Aorta (tissue), 5 donors: ENCODE data around the gene VWCE. TPM values are rescaled to one million over a fixed set of nuclear protein-coding genes. Genes with fewer than 3 reads are reported as not detected.
A peak's percentile ranks its signal among the peaks of the same experiment; 100 is the strongest.

Experiments used
- ATAC-seq: fragments of 200-7000 bp; cut with Tn5 transposase; one replicate; pipeline ENCODE4 v1.9.1; 2022; ENCODE audit warnings: moderate library complexity; ENCODE audit not compliant: low FRiP score
- DNase-seq, 2 donors: peaks; one replicate each; pipeline ENCODE4 v3.0.0-alpha.2; 2020
- H3K27ac ChIP-seq, 2 donors: one replicate each; pipeline ENCODE4 v1.5.1; 2013; ENCODE audit warnings: low read length in 2 of 2, mild to moderate bottlenecking in 2 of 2, moderate library complexity in 2 of 2, control low read depth in 1 of 2, inconsistent platforms in 1 of 2, low read depth in 1 of 2
- H3K27me3 ChIP-seq, 2 donors: one replicate each; pipeline ENCODE4 v1.6.1; 2013; ENCODE audit warnings: control low read depth in 1 of 2, low read length in 1 of 2, mild to moderate bottlenecking in 1 of 2, moderate library complexity in 1 of 2; ENCODE audit not compliant: insufficient read depth in 2 of 2, control insufficient read depth in 1 of 2
- H3K36me3 ChIP-seq, 2 donors: one replicate each; pipeline ENCODE4 v1.6.1; 2013; ENCODE audit warnings: control low read depth in 1 of 2, low read length in 1 of 2, mild to moderate bottlenecking in 1 of 2; ENCODE audit not compliant: insufficient read depth in 2 of 2, control insufficient read depth in 1 of 2
- H3K4me1 ChIP-seq, 2 donors: one replicate each; pipeline ENCODE4 v1.6.1; 2013; ENCODE audit warnings: low read length in 2 of 2, control low read depth in 1 of 2, mild to moderate bottlenecking in 1 of 2, moderate library complexity in 1 of 2; ENCODE audit not compliant: insufficient read depth in 2 of 2, control insufficient read depth in 1 of 2
- H3K4me3 ChIP-seq, 2 donors: one replicate each; pipeline ENCODE4 v1.5.1; 2013; ENCODE audit warnings: low read length in 2 of 2, control low read depth in 1 of 2, mild to moderate bottlenecking in 1 of 2
- H3K9me3 ChIP-seq: one replicate; pipeline ENCODE4 v1.6.1; 2013; ENCODE audit warnings: mild to moderate bottlenecking, low read length; ENCODE audit not compliant: control insufficient read depth
- WGBS, 2 donors: extraction: QIAGEN DNeasy Blood & Tissue Kit; methylation state at CpG; one replicate each; pipeline ENCODE4 v1.1.7; 2013; 5-methylcytosine and 5-hydroxymethylcytosine counted together
- intact Hi-C, 2 donors: fragments of 100-400 bp; cut with DNase I; formaldehyde crosslinking; loops; one replicate each; pipeline versions ENCODE4 v1.14.2 to v1.15.0; 2022
- long read RNA-seq, 2 donors: library from polyadenylated mRNA; unstranded; transcript quantifications; one replicate each; pipeline ENCODE4 v2.0.0, GENCODE V29; 2020 to 2021
- polyA plus RNA-seq, 2 donors: library from polyadenylated mRNA; stranded (reverse); fragments of 200-250 nt; gene quantifications; one replicate each; pipeline ENCODE4 v1.2.3, GENCODE V29; 2013
- total RNA-seq, 2 donors: library from RNA; stranded (reverse); fragmentation: NEBNext Ultra II Directional; extraction: Animal tissue kit (Norgen Biotek cat#: 25700); gene quantifications; one replicate each; pipeline ENCODE4 v1.2.1, GENCODE V29; 2021
- donor health status: healthy with polysubstance abuse.
- donor health status: Bipolar disorder and iron deficiency.
- donor health status: DM: no; HTN: no; CAD: no.
- donor health status: DM: no; HTN: no; CAD: no.
- donor health status: DM: yes; HTN: yes; CAD: no.

VWCE gene
- total RNA-seq (1 to 10 TPM; 3.0 to 5.6 TPM), polyA plus RNA-seq (1 to 10 TPM in 1 of 2 donors, not detected in 1; 2.0 TPM)
- long read RNA-seq, donor 1, partial matches to known transcripts, result 2 of 5 reads
- long read RNA-seq, donor 1, other reads (novel, unspliced or antisense), result 3 of 5 reads
- long read RNA-seq, donor 2, partial matches to known transcripts, result 0 of 2 reads
- long read RNA-seq, donor 2, other reads (novel, unspliced or antisense), result 2 of 2 reads

DNA sequence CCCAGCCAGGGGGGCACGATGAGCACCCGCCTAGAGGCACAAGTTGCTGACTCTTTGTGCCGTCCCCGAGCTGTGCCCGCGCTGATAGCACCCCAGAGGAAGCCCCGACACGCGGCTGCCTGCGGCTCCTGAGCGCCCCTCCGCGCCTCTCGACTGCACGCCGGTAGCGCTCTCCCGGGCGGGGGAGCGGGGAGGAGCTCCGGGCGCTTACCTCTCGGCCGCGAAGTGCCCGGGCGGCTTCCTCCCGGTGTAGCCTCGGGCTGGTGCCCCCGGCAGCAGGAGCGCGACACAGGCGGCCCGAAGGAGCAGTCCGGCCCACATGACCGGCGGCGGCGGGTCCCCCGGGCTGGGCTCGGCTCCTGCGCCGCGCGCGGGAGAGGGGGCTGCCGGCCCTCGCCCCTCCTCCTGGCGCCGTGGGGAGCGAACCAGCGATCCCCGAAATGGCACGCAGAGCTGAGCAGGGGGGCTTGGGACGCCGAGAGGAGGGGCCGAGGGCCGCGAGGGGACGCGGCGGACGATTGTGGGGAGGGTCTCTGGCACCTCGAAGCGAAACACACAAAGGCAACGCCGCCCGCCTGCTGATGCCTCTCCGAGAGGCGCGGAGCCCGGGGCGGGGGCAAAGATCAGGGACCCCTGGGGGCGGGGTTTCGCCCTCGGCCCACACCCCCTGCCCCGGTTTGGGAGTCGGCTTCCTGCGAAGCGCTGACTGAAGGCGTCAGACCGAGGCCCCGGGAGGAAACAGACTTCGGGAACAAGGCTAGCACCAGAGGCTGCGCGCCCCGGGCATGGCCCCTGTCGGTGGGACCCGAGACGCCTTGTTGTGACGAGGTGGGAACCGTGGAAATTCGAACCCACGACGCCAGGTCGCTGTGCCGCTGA is at the start of gene VWCE:
VWCE (minus strand) TSS at position 600 of the 879 bp plus-strand sequence; CDS start at position 321, 279 bp downstream.
- DNase-seq (peak; percentile 66 to 85), ATAC-seq (peak; percentile 74)
- no peak within 1 kb of the TSS for H3K27ac ChIP-seq
- H3K36me3 ChIP-seq, result peaks cover 0 to 2% of the 10 kb centered on the region in 2 donors
- no peaks in the 10 kb centered on the region for H3K9me3 ChIP-seq
- H3K27me3 ChIP-seq, result no peaks in the 10 kb centered on the region
- intact Hi-C loops, result no loop called here
- H3K4me1 ChIP-seq, result peaks cover 0 to 3% of the 10 kb centered on the region in 2 donors
- H3K4me3 ChIP-seq, result peak within 1 kb of the TSS in 1 of 2 donors; percentile 36
- 3 to 4% methylated on average over 76 to 97 of the region's 97 CpGs for WGBS, 2 donors

GRCh38 chr11:61343792-61344745 is 49.0 kb upstream of the VWCE start:
- intact Hi-C loops, result no loop called here
- WGBS, 2 donors, result 87 to 88% methylated on average over 29 of the region's 29 CpGs
- Histone ChIP-seq H3K4me3 (no peak overlapping the region), H3K9me3 (no peaks in the 10 kb centered on the region), H3K36me3 (peaks cover 0 to 4% of the 10 kb centered on the region in 2 donors), H3K4me1 (no peaks in the 10 kb centered on the region), H3K27ac (no peak overlapping the region), H3K27me3 (no peaks in the 10 kb centered on the region)
- peak in 1 of 2 donors; percentile 63 for DNase-seq
- no peak for ATAC-seq

DNA sequence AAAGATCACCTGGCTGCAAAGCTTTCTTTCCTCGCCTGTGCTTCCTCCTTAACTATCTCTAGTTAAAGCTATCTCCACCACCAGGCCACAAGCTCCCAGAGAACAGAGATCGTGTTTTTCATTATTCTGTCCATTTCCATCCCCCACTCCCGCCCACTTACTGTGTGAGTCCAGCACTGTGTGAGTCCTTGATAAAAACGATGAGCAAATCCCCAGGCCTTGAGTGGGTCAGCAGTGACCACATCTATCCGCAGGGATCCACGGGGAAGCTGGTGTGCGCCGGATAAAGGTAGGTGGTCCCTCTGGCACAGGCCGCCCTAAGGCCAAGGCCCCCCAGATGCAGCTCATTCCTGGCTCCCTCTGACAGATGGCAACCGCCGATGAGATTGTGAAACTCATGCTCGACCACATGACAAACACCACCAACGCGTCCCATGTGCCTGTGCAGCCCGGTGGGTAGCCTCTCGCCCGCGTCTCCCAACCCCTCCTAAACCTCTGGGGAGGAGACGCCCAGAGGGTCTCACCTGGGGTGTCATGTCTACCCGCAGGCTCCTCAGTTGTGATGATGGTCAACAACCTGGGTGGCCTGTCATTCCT is 47.2 kb upstream of the VWCE start:
- no peak overlapping the region for H3K27ac ChIP-seq
- no peak for ATAC-seq
- no peaks in the 10 kb centered on the region for H3K27me3 ChIP-seq
- intact Hi-C loops, result no loop called here
- 91 to 95% methylated on average over 20 of the region's 20 CpGs for WGBS, 2 donors
- H3K4me3 ChIP-seq, result no peak overlapping the region
- H3K36me3 ChIP-seq, result no peaks in the 10 kb centered on the region
- peak in 1 of 2 donors; percentile 70 for DNase-seq
- no peaks in the 10 kb centered on the region for H3K9me3 ChIP-seq
- H3K4me1 ChIP-seq, result no peaks in the 10 kb centered on the region

GRCh38 chr11:61341706-61342105 is 46.6 kb upstream of the VWCE start:
- DNase-seq (peak in 1 of 2 donors; percentile 33), ATAC-seq (no peak)
- WGBS, 2 donors, result 92 to 94% methylated on average over 4 of the region's 4 CpGs
- Histone ChIP-seq H3K4me3 (no peak overlapping the region), H3K27me3 (no peaks in the 10 kb centered on the region), H3K36me3 (no peaks in the 10 kb centered on the region), H3K4me1 (no peaks in the 10 kb centered on the region), H3K27ac (no peak overlapping the region), H3K9me3 (no peaks in the 10 kb centered on the region)
- intact Hi-C loops, result no loop called here

GRCh38 chr11:61340979-61341378 is 45.9 kb upstream of the VWCE start:
- Histone ChIP-seq H3K4me3 (no peak overlapping the region), H3K36me3 (no peaks in the 10 kb centered on the region), H3K9me3 (no peaks in the 10 kb centered on the region), H3K27me3 (no peaks in the 10 kb centered on the region), H3K27ac (no peak overlapping the region), H3K4me1 (no peaks in the 10 kb centered on the region)
- peak in 1 of 2 donors; percentile 2 for DNase-seq
- intact Hi-C loops, result no loop called here
- 97% methylated on average over 2 of the region's 2 CpGs for WGBS, 2 donors
- no peak for ATAC-seq

DNA sequence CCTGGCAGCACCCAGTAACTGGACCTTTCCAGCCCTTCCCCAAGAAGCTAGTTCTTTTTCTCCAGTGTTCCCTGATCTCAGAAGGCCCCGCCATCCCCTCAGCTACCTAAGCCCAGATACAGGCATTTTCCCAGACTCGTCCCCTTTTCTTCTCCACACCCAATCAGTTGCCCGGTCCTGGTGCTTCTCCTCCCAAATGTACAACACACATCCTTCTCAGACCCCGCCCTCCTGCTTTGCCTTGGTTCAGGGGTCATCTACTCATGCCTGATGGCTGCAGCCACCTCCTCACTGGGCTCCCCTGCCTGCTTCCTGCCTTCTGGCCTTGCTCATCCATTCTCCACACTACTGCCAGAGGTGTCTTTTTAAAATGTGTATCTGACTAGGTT is 44.4 kb upstream of the VWCE start:
- intact Hi-C loops, result no loop called here
- Histone ChIP-seq H3K9me3 (no peaks in the 10 kb centered on the region), H3K36me3 (no peaks in the 10 kb centered on the region), H3K4me3 (no peak overlapping the region), H3K27me3 (no peaks in the 10 kb centered on the region), H3K4me1 (no peaks in the 10 kb centered on the region), H3K27ac (no peak overlapping the region)
- peak in 1 of 2 donors; percentile 27 for DNase-seq
- WGBS, 2 donors, result 90 to 92% methylated on average over 4 of the region's 4 CpGs
- no peak for ATAC-seq

GRCh38 chr11:61338783-61339489 is 43.8 kb upstream of the VWCE start:
- DNase-seq, result peak in 1 of 2 donors; percentile 71
- no peak for ATAC-seq
- Histone ChIP-seq H3K4me3 (no peak overlapping the region), H3K4me1 (no peaks in the 10 kb centered on the region), H3K36me3 (no peaks in the 10 kb centered on the region), H3K27ac (no peak overlapping the region), H3K9me3 (no peaks in the 10 kb centered on the region), H3K27me3 (no peaks in the 10 kb centered on the region)
- 91 to 95% methylated on average over 25 to 26 of the region's 26 CpGs for WGBS, 2 donors
- intact Hi-C loops, result no loop called here
